Glutamatergic neuron (in vitro differentiated cells): ENCODE data around the gene NTRK1. TPM values are rescaled to one million over a fixed set of nuclear protein-coding genes. Genes with fewer than 3 reads are reported as not detected.

Experiments used
- DNase-seq: peaks from one replicate; pipeline ENCODE4 v3.0.0; 2022
- H3K27ac Mint-ChIP-seq: one replicate; pipeline ENCODE4 v1.8.0; 2020; ENCODE audit warnings: mild to moderate bottlenecking, mixed read lengths, inconsistent platforms; ENCODE audit not compliant: unreplicated experiment
- H3K27me3 Mint-ChIP-seq: one replicate; pipeline ENCODE4 v1.8.0; 2020; ENCODE audit warnings: mild to moderate bottlenecking, moderate library complexity, mixed read lengths, inconsistent platforms; ENCODE audit not compliant: unreplicated experiment
- H3K36me3 Mint-ChIP-seq: one replicate; pipeline ENCODE4 v1.8.0; 2020; ENCODE audit warnings: mild to moderate bottlenecking, mixed read lengths, inconsistent platforms; ENCODE audit not compliant: unreplicated experiment
- H3K4me1 Mint-ChIP-seq: one replicate; pipeline ENCODE4 v1.8.0; 2020; ENCODE audit warnings: mild to moderate bottlenecking, low read depth, mixed read lengths, inconsistent platforms; ENCODE audit not compliant: unreplicated experiment
- H3K4me3 Mint-ChIP-seq: one replicate; pipeline ENCODE4 v1.8.0; 2020; ENCODE audit warnings: mild to moderate bottlenecking, mixed read lengths, inconsistent platforms; ENCODE audit not compliant: unreplicated experiment
- H3K9me3 Mint-ChIP-seq: one replicate; pipeline ENCODE4 v1.8.0; 2020; ENCODE audit warnings: mild to moderate bottlenecking, moderate library complexity, mixed read lengths, inconsistent platforms; ENCODE audit not compliant: unreplicated experiment
- total RNA-seq: library from RNA; stranded (reverse); fragmentation: NEBNext Ultra II Directional; extraction: Animal tissue kit (Norgen Biotek cat#: 25700); gene quantifications from one replicate; pipeline ENCODE4 v1.2.1, GENCODE V29; 2021; ENCODE audit not compliant: unreplicated experiment
- TF ChIP-seq, protein P1 (sequence below): fragments of 200-600 bp; sonication (generic); IDR thresholded peaks from one replicate; pipeline ENCODE4 v1.5.0; 2021; ENCODE audit not compliant: partially characterized antibody, unreplicated experiment

Gene NTRK1
- total RNA-seq, 1 donor from 2014 or later: 296 TPM

DNA sequence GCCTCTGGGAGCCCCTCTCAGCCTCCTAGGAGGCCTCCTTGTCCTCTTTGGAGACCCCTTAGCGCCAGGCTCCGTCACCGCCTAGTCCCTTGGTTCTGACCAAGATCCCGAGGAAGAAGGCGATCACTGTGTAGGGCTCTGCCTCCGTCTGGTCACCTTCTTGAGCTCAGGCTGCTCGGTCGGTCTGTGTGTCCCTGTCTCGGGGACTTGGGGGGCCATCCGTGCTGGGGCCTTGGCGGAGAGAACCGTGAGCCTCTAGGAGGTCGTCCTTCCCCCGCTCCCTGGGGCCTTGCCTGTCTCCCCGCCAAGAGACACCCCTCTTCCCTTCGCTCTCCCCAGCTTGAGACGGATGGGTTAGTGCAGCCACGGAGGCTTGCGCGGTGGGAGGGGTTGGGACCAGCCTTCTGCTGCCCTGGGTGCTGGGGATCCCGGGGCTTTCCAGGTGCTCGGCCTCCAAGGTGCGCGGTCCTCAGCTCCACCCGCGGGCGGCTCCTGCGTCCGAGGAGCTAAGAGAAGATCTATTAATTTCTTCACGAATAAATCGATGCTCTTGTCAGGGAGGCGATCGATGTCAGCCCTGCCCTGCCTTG, 1.0 kb upstream of the NTRK1 start:
- Mint-ChIP-seq H3K27me3 (peaks cover 17% of the 10 kb centered on the region), H3K4me1 (peaks cover 40% of the 10 kb centered on the region), H3K27ac (peak overlapping the region; percentile 59), H3K4me3 (peak overlapping the region; percentile 90), H3K36me3 (peaks cover 4% of the 10 kb centered on the region), H3K9me3 (peaks cover 21% of the 10 kb centered on the region)
- DNase-seq: no peak
- TF ChIP-seq, protein P1, sequence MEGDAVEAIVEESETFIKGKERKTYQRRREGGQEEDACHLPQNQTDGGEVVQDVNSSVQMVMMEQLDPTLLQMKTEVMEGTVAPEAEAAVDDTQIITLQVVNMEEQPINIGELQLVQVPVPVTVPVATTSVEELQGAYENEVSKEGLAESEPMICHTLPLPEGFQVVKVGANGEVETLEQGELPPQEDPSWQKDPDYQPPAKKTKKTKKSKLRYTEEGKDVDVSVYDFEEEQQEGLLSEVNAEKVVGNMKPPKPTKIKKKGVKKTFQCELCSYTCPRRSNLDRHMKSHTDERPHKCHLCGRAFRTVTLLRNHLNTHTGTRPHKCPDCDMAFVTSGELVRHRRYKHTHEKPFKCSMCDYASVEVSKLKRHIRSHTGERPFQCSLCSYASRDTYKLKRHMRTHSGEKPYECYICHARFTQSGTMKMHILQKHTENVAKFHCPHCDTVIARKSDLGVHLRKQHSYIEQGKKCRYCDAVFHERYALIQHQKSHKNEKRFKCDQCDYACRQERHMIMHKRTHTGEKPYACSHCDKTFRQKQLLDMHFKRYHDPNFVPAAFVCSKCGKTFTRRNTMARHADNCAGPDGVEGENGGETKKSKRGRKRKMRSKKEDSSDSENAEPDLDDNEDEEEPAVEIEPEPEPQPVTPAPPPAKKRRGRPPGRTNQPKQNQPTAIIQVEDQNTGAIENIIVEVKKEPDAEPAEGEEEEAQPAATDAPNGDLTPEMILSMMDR: no peak

DNA sequence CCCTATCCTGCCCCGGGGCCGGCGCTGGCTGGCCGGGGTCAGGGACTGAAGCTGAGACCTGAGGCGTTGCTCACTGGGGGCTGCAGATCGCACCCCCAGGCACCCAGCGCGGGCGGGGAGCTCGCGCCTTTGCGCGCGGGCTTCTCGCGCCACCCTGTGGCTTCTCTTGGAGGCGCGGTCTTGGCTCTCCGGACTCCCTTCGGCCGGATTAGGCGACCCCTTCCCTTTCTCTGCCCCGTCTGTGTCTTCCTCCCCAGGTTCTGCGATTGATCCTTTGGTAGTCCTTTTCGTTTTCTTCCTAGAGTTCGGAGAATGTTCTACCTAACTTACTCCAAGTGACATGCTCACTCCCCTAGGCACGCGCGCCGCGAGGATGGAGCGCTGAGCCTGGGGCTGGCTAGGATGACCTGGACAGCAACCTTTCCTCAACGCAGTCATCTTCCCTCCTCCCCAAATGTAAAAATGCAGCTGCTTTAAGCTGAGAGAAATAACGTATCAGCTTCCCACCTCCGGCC, 495 bp upstream of the NTRK1 start:
- Mint-ChIP-seq H3K27ac (peak overlapping the region; percentile 94), H3K36me3 (no peaks in the 10 kb centered on the region), H3K4me1 (peaks cover 46% of the 10 kb centered on the region), H3K4me3 (peak overlapping the region; percentile 90), H3K9me3 (peaks cover 22% of the 10 kb centered on the region), H3K27me3 (peaks cover 15% of the 10 kb centered on the region)
- TF ChIP-seq, protein P1: peak; percentile 77
- DNase-seq: peak; percentile 81

GRCh38 chr1:156862584-156862983, 1.9 kb downstream of the NTRK1 start:
- Mint-ChIP-seq H3K4me1 (peaks cover 54% of the 10 kb centered on the region), H3K27ac (peak overlapping the region; percentile 93), H3K27me3 (peaks cover 16% of the 10 kb centered on the region), H3K9me3 (peaks cover 29% of the 10 kb centered on the region), H3K36me3 (no peaks in the 10 kb centered on the region), H3K4me3 (peak overlapping the region; percentile 97)
- DNase-seq: no peak
- TF ChIP-seq, protein P1: no peak

- peak; percentile 29 for DNase-seq
- Mint-ChIP-seq H3K36me3 (no peaks in the 10 kb centered on the region), H3K9me3 (peaks cover 31% of the 10 kb centered on the region), H3K27ac (peak overlapping the region; percentile 93), H3K4me1 (peaks cover 53% of the 10 kb centered on the region), H3K4me3 (peak overlapping the region; percentile 97), H3K27me3 (peaks cover 16% of the 10 kb centered on the region)
- TF ChIP-seq, protein P1: no peak
These were observed 2.4 kb downstream of the NTRK1 start for GRCh38 chr1:156862997-156863599.

- H3K4me1 Mint-ChIP-seq: peaks cover 50% of the 10 kb centered on the region
- no peak for DNase-seq
- H3K4me3 Mint-ChIP-seq: peak overlapping the region; percentile 97
- H3K27ac Mint-ChIP-seq: peak overlapping the region; percentile 93
- TF ChIP-seq, protein P1: no peak
- H3K27me3 Mint-ChIP-seq: peaks cover 16% of the 10 kb centered on the region
- no peaks in the 10 kb centered on the region for H3K36me3 Mint-ChIP-seq
- peaks cover 30% of the 10 kb centered on the region for H3K9me3 Mint-ChIP-seq
These were observed 3.0 kb downstream of the NTRK1 start for GRCh38 chr1:156863631-156864030.
